Measurements from ENCODE around the gene UBE2E3. TPM values are rescaled to one million over a fixed set of nuclear protein-coding genes. Genes with fewer than 3 reads are reported as not detected.

UBE2E3 gene
- total RNA-seq, 4 donors from 2014 or later = 61.2 to 114 (median 82.3) TPM

DNA sequence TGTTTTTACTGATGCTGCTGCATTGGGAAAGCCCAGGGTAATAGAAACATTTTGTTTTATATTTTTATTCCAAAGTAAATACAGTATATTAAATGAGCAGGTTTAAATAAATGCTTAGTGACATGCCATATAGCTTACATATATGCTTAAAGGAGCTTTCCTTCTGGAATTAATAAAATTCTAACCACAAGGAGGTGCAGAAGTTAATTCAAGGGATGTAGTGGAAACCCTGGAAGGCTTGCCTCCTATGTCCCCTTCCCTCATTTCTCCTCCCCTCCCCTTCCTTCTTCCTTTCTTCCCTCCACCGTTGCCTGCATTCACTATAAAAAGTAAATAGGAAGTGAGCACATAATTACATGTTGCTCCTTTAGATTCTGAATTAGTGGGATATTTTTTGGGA, 96.3 kb downstream of the UBE2E3 start:
- TF ChIP-seq, protein P1, sequence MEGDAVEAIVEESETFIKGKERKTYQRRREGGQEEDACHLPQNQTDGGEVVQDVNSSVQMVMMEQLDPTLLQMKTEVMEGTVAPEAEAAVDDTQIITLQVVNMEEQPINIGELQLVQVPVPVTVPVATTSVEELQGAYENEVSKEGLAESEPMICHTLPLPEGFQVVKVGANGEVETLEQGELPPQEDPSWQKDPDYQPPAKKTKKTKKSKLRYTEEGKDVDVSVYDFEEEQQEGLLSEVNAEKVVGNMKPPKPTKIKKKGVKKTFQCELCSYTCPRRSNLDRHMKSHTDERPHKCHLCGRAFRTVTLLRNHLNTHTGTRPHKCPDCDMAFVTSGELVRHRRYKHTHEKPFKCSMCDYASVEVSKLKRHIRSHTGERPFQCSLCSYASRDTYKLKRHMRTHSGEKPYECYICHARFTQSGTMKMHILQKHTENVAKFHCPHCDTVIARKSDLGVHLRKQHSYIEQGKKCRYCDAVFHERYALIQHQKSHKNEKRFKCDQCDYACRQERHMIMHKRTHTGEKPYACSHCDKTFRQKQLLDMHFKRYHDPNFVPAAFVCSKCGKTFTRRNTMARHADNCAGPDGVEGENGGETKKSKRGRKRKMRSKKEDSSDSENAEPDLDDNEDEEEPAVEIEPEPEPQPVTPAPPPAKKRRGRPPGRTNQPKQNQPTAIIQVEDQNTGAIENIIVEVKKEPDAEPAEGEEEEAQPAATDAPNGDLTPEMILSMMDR (IDR thresholded peaks at IDR 0.05; ENCODE audit: low read depth) = no peak

DNA sequence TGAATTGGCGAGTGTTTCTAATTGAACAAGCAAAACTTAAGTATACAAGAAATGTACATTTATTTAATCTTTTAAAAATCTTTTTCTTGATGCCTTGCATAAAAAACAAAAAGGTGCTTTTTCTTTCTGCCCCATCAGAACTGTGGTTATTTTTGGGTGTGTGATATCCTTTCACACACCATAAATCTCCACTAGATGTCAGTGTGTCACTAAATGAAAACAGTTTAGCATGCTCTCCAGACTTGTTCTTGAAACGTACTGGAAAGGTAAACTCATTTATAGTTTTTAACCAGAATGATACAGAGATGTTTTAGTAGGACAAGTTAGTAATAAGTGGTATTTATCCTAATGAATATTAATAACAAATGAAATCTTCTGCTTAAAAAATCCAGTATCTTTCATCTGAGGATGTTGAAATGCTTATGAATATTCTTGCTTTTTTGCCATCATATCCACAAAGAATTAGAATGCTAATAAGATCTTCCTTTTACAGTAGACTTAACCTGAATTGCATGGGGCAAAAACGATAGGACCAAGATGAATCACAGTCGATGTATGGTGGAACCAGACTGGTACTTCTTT, 96.8 kb downstream of the UBE2E3 start:
- TF ChIP-seq, protein P1 (IDR thresholded peaks at IDR 0.05; ENCODE audit: low read depth) = no peak

DNA sequence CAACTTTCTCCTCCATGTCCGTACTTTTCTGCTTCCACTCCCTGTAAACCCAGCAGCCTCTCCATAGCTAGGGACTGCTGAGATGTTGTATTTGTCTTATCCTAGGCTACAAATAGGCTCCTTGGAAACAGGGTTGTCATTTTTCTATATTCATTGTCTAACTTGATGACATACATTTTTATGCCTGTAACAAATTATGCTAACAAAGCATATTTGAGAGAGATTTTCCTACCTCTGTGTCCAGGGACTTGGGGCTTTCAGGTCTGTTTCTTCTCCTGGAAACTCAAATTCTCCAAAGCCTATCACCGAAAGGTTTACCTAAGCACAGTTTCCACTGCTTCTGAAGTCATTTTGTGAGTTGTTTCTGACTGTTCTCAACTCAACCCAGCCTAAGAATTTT, 102.7 kb downstream of the UBE2E3 start:
- TF ChIP-seq, protein P1 (IDR thresholded peaks at IDR 0.05; ENCODE audit: low read depth) = no peak

DNA sequence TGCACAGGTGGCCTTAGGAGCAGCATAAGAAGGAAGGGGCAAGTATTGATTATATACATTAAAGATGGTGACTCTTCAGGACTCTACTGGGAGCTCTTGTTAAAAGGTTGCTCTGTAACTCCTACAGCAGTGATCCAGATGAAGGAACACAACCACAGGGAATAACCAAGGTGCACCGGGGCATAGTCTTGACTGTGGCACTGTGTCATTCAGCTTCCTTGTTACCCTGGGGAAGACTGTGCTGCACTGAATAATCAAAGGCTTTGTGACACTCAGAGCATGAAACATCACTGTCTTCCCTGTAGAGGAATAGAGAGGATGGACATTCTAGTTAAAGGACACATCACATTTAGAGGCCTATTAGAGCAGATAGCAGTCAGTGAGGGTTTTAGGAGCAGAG, 105.3 kb downstream of the UBE2E3 start:
- TF ChIP-seq, protein P1 (IDR thresholded peaks at IDR 0.05; ENCODE audit: low read depth) = no peak

DNA sequence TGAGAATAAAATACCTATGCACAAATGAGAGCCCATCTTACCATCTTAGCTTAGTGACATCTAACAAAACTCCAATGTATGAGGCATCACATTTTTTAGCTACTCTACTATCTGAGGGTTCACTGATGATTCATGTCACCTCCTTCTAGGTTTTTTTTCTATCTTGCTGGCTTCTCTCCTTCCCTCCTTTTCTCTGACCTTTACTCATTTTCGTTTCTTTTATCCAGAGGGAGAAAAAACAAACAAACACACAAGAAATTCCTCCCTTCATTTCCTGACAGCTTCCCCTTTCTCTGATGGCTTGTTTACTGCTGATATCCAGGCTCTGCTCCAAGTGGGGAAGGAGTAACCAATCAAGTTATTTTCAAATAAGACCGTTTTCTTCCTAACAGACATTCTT, 115.1 kb downstream of the UBE2E3 start:
- TF ChIP-seq, protein P1 (IDR thresholded peaks at IDR 0.05; ENCODE audit: low read depth) = no peak

DNA sequence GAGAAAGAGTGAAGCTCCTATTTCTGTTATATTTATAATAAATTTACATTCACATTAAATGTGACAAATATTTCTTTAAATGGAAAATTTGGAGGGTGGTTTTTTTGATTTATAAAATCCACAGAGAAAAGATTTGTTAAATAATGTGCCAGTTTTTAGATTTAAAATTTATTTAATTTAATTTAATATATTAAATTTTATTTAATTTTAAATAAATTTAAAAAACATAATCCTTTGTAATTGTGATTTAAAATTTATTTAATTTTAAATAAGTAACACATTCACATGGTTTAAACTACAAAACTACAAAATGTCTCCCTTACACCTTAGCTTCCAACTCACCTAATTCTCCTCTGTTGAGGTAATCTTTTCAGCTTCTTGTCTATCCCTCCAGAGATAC, 123.3 kb downstream of the UBE2E3 start:
- TF ChIP-seq, protein P1 (IDR thresholded peaks at IDR 0.05; ENCODE audit: low read depth) = no peak

DNA sequence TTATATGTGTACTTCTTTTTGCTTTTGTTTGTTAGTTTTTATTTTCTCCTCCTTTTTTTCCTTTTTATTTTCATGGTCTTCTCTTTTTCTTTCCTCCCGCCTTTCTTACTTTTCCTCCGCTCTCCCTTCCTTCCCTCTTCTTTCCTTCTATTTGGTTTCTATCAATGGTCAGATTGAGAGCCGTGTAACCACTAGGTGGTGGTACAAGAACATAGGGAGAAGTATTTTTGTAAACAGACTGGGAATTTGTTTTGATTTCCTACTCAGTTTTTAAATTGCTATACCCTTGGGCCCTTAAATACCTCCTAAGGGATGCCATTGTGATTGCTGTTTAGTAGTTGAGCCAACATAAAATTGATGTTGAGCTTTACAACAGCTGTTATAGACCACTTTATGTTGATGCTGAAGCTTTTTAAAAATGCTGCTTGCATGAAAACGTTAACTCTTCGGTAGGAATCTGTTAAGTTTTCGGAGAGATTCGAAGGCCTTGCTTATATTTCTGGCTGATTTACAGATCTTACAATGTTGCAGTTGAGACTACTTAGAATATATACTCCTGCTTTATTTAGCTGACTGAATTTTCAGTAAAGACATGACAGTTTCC, 124.2 kb downstream of the UBE2E3 start:
- TF ChIP-seq, protein P1 (IDR thresholded peaks at IDR 0.05; ENCODE audit: low read depth) = no peak

Data from subcutaneous adipose tissue (tissue), 4 donors.